Measurements from ENCODE around the gene MAD1L1.
"Not testable (repeated sequence)": the region's sequence is repeated elsewhere in the genome, so short reads cannot be mapped to it uniquely, and the experiment has no call there.

The MAD1L1 gene

GRCh38 chr7:1931256-1931950 lies 301.3 kb downstream of the MAD1L1 start:
- DNase-seq, result no peak

- no peak for DNase-seq
Measured at GRCh38 chr7:1930381-1931065, 302.2 kb downstream of the MAD1L1 start.

GRCh38 chr7:1929349-1929925 lies 303.3 kb downstream of the MAD1L1 start:
- DNase-seq, result not testable (repeated sequence)

- DNase-seq, result no peak
Measured at GRCh38 chr7:1928645-1929348, 303.9 kb downstream of the MAD1L1 start.

GRCh38 chr7:1927937-1928644 lies 304.7 kb downstream of the MAD1L1 start:
- peak in 1 of 2 donors; percentile 57 for DNase-seq

GRCh38 chr7:1926908-1927306 lies 305.8 kb downstream of the MAD1L1 start:
- DNase-seq, result peak; percentile 39 to 49

- DNase-seq, result peak; percentile 47 to 61
Measured at GRCh38 chr7:1925973-1926907, 306.5 kb downstream of the MAD1L1 start.

- DNase-seq, result no peak
Measured at GRCh38 chr7:1925349-1925748, 307.4 kb downstream of the MAD1L1 start.

- no peak for DNase-seq
Measured at GRCh38 chr7:1924258-1924817, 308.4 kb downstream of the MAD1L1 start.

- no peak for DNase-seq
Measured at GRCh38 chr7:1923409-1924257, 309.1 kb downstream of the MAD1L1 start.

GRCh38 chr7:1922870-1923236 lies 309.9 kb downstream of the MAD1L1 start:
- DNase-seq, result no peak

GRCh38 chr7:1922071-1922869 lies 310.5 kb downstream of the MAD1L1 start:
- no peak for DNase-seq

GRCh38 chr7:1920881-1921280 lies 311.9 kb downstream of the MAD1L1 start:
- DNase-seq, result no peak

GRCh38 chr7:1920266-1920681 lies 312.5 kb downstream of the MAD1L1 start:
- DNase-seq, result peak; percentile 56

- DNase-seq, result no peak
Measured at GRCh38 chr7:1919539-1920265, 313.0 kb downstream of the MAD1L1 start.

GRCh38 chr7:1918881-1919525 lies 313.7 kb downstream of the MAD1L1 start:
- no peak for DNase-seq

GRCh38 chr7:1918063-1918645 lies 314.6 kb downstream of the MAD1L1 start:
- no peak for DNase-seq

Data from CD4-positive, alpha-beta T cell treated with Interleukin-4 for 1 hour (primary cell).